NCI-H2107 (cell line): ENCODE measurements around the gene CELF3.
"Not testable (repeated sequence)": the region's sequence is repeated elsewhere in the genome, so short reads cannot be mapped to it uniquely, and the experiment has no call there.

Source experiments
- DNase-seq: peaks from one replicate; lab custom pipeline; 2025; lab: John Stamatoyannopoulos, UW

Gene CELF3

DNA sequence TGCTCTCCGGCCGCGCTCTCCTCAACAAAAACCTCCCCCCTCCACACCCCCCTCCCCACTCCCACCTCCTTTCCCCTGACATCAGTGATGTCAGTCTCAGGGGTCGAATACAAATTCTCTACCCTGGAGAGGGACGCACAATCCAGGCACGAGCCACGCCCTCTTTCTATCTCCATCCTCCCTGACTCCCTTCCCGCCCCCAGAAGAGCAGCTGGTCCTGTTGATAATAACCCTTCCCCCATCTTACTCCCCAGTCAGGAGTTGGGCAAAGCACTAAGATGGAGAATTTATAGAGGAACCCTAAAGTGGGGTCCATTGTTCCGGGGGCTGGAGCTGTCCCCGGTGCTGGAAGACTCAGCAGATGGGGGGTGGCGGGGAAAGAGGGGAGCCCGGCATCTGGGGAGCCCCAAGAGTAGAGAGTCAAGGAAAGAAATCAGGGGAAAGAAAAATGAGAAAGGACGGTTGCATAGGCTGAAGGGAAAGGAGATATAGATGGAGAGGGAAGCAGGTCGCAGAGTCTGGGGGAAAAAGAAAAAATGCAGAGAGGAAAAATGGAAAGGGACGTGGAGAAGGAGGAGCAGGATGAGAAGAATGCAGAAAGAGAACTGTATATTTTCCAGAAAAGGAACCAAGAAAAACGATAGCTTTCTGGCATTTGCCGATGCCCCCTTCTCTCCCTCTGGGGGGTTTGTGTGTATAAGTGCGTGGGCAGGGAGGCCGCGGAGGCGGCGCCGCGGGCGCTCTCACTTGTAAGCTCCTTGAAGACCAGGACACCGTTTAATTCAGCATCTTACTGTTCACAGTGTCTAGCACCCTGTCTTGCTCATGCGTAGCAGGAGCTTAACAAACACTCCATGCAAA lies at the start of gene CELF3:
TSS of gene CELF3 (minus strand) at position 33 of the 861 bp plus-strand sequence. CDS start 783 bp downstream, outside the sequence.
- DNase-seq: peak; percentile 83

DNA sequence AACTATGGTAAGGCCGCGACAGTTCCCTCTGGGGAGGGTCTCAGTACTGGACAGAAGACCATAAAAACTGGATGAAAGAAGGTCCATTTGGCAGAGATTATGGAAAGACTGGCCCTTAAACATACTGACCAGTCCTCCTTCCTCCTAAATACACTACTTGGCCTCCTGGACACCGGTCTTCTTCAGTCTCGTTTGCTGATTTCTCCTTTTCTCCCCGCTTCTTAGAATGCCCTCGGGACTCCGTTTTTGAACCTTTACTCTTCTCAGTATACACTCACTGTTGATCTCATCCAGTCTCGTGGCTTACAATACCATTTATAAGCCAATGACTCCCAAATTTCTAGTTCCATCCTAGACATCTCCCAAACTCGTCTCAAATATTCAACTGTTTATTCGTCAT lies 47.4 kb upstream of the CELF3 start:
- DNase-seq: no peak

GRCh38 chr1:151762941-151763921 lies 46.6 kb upstream of the CELF3 start, which contains the start of gene MRPL9:
TSS of gene MRPL9 (minus strand) at chr1:151763496. CDS start at chr1:151763479, 17 bp downstream.
- peak; percentile 63 for DNase-seq

GRCh38 chr1:151760597-151761385 lies 44.2 kb upstream of the CELF3 start:
- DNase-seq: no peak

DNA sequence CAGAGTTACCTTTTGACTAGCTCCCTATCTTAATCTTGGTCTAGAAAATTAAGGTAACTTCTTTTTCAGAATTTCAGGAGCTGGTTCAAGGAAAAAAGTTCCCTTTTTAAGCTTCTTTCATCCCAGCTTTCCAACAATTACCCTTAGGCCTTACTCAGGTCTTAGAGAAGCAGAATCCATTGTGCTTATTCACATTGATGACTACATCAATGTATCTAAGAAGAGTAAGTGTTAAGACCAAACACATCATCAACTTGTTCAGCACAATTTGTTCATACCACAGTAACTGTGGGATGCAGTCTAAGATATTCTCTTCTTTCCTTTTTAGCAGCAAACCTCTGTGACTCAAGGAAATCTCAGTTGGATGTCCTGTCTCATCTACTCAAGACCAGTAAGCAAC lies 42.6 kb upstream of the CELF3 start:
- no peak for DNase-seq

GRCh38 chr1:151756291-151756690 lies 39.7 kb upstream of the CELF3 start:
- DNase-seq: no peak

DNA sequence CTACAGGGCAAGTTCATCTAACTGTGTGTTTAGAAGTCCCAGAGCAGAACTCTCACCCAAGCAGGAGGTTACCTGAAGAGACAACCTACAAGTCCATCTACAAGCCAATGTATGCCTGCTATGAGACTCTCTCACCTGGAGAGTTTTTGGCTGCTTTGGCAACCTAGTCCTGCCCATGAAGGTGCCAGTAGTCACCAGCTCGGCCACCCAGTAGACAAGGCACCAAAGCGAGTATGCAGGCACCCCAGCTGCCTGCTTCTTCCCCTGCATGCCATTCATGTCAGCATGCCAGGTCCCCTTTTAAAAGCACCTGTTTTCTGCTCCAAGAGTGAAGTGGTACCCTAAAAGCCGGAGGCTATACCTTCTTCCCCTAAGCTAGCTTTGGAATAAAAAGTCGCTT lies 24.9 kb upstream of the CELF3 start:
- DNase-seq: no peak

DNA sequence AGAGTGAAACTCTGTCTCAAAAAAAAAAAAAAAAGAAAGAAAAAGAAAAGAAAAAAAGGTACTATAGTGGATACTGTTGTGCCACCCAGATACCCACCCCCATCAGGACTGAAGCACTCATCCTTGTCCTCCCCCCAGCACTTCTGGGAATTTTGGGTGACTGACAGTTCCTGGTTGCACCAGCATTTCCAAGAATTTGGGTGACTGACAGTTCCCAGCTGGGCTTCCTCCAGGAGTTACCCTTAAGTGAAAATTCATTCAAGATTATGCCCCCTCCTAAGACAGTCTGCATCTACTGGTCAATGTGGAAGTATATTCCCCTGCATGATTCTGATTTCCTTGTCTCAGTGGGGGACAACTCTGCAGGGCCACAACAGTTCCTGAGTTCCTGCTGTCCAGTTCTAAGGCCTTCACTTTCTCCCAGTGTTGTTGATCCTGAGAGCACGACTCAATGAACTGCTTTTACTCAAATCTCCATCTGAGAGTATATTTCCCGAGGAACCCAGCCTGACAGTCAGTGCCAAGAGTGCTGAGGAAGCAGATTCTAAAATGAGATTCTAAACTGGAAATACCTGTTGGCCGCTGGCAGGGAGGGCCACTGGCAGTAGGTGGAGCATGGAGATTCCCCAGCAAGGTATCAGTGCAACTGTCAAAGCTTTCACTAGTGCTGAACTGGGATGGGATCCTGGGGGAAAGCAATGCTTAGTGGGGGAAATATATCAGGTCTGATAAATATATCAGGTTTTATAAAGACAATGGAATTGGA lies 23.2 kb upstream of the CELF3 start:
- no peak for DNase-seq

DNA sequence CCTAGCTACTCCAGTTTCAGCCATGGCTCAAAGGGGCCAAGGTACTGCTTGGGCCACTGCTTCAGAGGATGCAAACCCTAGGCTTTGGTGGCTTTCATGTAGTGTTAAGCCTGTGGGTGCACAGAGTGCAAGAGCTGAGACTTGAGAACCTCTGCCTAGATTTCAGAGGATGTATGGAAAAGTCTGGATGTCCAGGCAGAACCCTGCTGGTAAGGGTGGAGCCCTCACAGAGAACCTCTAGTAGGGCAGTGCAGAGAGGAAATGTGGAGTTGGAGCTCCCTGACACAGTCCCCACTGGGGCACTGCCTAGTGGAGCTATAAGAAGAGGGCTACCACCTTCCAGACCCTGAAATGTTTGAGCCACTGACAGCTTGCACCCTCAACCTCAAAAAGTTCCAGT lies 20.9 kb upstream of the CELF3 start:
- DNase-seq: no peak

- DNase-seq: no peak
Measured at GRCh38 chr1:151737026-151737425, 20.4 kb upstream of the CELF3 start.

DNA sequence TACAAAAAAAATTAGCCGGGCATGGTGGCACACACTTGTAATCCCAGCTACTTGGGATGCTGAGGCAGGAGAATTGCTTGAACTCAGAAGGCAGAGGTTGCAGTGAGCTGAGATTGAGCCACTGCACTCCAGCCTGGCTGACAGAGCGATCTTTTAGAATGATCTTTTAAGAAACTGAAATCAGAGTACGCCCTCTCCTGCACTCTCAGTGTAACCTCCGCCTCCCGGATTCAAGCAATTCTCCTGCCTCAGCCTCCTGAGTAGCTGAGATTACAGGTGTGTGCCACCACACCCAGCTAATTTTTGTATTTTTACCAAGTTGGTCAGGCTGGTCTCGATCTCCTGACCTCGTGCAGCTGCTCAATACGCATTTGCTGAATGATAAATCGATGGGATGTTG lies 17.4 kb upstream of the CELF3 start:
- not testable (repeated sequence) for DNase-seq

DNA sequence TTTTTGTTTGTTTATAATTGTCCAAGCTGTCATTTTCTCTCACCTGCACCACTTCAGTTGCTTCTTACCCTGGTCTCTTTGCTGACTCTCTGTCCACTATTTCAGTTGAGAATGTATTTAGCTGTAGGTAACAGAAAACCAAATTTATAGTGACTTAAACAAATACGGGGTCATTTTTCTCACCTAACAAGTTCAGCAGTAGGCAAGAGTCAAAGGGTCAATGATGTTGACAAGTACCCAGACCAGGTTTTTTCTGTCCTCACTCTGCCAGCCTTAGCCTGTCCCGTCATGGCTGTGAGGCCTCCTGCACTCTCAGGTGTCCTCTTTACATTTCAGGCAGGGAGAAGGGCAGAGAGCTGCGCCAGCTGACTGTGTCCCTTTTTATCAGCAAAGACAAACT lies 16.5 kb upstream of the CELF3 start:
- DNase-seq: no peak

- no peak for DNase-seq
Measured at GRCh38 chr1:151729966-151730291, 13.3 kb upstream of the CELF3 start.

DNA sequence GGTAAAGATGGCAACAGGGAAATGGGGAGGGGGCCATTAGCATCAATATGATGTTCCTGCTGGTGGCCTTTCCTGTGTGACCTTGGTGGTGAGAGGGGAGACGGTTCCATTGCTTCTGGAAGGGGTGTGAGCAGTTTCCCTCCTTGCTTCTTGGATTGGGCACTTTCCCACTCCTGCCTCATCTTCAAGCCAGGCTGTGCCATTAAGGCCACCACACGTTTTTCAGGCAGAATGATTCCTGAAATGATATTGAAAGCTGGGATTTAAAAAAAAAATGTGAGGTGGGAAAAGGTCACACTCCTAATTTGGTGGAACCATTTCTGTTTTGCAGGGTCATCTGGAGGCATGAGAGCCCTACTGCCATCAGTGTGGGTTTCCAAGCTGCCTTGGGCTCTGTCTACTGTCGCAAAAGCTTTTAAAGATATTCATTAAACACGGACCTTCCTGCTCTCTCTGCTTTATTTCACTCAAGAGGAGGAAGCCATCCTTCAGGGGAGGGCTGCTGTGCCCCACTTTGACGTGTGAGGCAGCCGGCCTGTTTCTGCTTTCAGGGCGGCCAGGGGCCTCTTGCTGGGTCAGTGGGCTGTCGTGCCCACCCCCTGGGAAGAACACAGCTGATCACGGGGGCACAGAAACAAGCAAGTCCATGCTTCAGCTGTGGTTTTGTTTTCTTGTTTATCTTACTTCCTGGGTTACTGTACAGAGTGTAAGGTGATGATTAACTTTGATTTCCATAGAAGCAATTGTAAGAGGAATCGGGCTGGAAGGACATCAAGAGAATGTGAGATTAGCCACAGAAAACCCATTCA lies 12.8 kb upstream of the CELF3 start:
- DNase-seq: no peak

DNA sequence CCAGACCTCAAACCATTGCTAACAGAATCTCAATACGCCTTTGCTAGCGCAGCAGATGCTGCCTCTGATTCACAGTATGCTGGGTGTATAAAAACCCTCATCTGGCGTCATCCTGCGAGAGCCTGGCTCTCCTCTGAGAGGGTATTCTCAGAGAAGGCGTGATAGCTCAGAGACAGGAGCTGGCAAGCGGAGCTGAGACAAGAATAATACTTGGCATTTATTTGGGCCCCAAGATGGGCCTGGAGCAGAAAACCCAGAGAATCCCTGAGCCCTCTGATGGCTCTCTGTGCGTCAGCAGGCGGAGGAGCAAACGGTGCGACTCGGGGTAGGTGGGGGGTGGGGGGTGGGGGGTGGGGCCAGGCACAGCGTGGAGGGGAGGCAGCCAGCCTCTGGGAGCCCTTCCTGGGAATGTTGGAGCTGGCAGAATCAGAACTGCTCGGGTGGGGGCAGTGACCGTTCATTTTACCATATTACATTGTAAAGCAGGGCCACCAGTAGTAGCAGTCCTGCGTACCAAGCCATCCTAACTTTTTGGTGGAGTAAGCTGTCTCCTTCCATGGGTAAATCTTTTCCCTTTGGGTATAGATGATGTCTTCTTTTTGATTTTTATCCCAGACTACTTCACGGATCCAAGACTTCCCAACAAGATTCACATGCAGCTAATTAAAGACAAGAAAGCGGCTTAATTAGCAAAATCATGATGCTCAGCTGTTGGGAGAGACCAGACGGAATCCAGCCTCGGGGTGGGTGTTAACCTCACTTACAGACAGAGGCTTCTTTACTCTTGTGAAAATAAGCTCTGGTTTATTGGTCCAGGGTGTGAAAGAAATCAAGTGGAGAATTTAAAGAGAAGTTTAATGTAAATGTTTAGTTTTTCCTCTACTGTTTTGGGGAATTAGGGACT lies 11.8 kb upstream of the CELF3 start:
- no peak for DNase-seq

DNA sequence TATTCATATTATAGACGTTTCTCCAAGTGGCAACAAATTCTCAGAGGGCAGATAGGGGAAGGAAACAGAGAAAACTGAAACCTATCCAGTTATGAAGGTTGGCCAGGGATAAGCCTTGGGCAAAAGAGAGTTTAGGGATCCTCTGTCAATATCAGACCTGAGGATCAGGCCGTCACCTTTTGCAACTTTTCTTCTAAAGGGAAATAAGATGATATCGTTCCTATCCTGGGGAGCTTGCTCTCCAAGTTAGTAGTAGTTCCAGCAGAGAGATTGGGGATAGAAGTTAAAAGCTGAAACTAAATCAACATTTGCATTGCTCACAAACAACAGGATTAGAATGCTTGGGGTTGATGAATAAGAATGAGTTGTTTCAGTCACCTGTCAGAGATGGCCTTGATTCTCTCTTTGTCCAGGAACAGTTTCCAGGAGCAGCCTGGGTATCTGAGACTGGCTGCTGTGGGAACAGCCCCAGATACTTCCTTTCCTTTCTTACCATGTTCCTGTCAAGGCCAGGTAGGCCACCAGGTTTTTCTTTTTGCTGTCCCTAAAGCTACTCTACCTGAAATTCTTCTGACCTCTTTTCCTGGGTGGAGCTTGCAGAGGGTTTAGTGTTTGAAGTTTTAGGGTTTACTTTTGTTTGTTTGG lies 7.2 kb upstream of the CELF3 start:
- DNase-seq: no peak

GRCh38 chr1:151721788-151722510 lies 5.3 kb upstream of the CELF3 start:
- DNase-seq: no peak
